NCI-H2107 (cell line): Measurements from ENCODE around the gene ASB10.

Experiments
- DNase-seq: peaks from one replicate; lab custom pipeline; 2025; lab: John Stamatoyannopoulos, UW

Gene ASB10

DNA sequence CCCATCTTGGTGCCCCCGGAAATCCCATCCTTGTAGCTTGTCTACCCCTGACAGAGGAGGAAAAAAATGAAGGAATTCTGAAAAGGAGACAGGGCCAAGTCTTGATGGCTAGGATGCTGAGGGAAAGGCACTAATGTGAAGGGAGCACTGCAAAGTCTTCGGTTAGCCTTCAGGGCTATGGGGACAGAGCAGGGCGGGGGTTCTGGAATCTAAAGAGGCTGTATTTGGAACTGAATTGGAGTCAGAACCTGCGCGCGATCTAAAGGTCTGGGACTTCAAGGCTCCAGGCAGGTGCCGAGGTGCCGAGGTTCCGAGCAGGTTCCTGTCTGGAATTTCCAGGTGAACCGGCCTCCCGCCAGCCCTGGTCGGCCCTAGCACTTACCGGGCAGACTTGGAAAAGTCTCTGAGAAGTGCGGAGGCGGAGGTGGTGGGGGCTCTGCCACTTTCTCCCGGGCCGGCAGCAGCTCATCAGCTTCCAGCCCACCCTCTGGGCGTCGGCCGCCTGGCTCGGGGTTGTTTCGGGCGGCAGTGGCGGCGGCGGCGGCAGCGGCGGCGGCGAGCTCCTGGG lies 20.3 kb downstream of the ASB10 start:
- no peak for DNase-seq

DNA sequence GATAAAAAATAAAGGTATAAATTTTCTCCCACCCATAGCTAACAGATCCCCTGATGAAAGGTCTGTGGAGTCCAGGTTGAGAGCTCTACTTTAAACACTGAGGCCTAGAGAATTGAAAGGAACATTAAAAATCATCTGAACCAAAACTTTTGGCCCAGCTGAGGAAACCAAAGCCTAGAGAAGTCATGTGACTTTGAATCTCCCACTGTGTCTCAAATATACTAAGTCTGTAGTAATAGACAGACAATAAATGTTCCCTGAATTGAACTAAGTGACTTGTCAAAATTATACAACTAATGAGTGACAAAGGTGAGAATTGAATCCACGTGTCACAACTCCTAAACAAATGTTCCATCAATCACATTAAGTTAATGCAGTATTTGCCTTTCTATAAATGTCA lies 25.3 kb downstream of the ASB10 start:
- DNase-seq = no peak

DNA sequence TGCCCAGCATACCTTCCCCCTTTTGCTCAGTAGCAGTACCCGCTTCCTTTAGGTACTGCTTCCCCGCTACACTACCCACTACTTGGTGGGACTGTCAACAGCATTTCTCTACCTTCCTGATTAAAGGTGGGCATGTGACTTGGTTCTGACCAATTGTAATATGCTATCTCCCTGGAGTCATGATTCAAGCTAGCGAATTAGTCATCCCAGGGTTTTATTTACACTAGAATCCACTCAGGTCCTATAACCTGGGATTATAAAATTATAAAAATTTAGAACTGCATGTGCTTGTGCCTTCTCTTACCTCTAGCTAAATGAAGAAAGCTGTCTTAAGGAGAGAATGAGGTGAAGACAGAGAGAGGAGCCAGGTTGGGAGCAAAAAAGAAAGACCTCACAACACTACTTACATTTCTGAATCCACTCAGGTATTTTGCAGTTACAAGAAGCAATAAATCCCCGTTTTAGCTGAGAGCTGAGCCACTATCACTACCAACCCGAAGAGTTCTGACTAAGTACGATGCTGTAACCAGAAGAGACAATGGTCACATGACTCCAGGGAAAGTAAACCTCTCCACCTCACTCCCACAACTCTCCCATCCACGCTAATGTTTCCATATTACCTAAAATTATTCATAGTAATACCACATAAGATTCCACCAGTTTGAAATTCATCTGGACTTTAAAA lies 29.3 kb downstream of the ASB10 start:
- DNase-seq = no peak

DNA sequence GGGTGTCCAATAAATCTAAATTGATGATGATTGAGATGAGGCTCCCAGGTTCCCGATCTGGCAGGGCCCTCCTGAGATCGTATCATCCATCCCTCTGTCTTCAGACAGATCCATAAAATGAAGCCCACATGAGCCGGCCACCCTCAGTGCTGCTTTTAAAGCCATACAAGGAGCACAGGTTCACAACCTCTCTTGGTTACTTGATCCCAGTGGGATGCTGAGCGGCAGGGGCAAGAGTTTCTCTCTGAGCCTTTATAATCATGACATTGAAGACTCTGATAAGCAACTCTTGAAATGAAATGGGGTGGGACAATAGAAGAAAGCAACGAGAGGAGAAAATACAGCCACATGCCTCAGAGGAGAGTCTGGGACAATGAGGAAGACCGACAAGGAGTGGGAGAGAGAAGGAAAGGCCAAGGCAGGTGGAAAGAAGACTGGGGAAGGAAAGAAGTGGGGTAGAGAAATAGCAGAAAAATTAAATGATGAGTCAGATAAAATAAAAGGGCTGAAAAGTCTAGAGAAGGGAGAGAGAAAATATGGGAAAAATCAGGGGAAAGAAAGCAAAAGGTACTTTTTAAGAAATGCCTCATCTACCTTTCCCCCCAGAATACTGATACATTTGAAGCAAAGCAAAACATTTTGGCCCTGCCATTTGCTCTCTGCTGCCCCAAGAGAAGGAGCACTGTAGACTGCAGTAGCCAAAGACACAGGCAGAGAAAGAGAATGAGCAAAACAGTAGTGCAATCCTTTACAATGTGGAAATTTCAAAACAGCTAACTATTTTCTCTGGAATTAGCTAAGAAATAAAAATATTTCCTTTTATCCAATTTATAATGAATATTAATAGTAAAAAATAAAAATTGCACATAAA lies 34.2 kb downstream of the ASB10 start:
- no peak for DNase-seq

DNA sequence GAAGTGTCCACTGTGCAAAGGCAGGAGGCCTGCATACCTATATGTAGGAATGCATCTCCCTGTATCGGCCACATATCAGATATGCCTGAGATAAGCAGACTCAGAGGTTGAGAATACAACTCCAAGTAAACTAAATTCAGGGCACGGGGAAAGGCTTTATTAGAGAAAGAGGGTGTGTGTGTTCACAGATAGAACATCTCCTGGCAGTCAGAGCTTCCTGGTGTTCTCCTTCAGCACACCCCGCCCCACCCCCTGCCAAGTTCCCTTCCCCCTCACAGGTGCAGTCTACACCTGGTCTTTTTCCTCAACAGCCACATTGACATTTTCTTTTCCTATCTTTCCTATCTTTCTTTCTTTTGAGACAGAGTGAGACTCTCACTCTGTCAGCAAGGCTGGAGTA lies 36.7 kb downstream of the ASB10 start:
- no peak for DNase-seq

DNA sequence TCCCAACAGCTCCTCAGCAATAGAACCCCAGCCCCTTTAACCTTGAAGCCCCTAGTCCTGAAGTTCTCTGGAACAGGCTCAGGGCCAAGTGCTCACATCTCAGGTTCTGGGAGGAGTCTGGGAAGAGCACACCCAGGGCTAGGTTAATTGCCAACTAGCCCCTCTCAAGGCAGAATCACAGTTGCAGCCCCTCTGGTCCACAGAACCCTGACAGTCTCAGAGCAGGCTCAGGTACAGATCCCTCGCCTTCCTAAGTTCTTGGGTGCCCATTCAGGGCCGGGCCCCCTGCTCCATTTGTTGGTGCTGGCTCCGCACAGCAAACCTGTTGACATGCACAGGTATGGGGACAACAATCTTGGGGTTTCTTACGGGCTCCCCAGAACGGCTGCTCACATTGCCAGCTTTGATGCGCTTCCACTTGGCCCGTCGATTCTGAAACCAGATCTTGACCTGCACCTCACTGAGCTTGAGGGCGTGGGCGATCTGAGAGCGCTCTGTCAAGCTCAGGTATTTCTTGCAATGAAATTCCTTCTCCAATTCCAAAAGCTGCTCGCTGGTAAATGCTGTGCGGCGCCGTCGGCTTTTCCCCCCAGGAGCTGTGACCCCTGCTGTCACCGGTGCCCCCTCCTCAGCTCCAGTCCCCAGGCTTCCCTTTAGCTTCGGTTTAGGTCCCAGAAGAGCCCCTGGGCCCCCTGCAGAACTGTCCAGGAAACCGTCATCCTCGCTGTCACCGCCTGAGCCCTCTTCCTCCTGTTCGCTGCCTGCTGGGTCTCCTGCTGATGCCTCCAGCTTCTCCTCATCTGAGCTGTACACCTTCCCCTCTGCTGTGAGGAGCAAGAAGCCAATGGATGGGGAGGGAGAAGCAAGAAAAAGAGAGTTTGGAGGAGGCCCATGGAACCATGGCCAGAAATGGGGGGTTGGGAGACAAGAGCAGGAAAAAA lies 38.5 kb downstream of the ASB10 start:
- DNase-seq = no peak

DNA sequence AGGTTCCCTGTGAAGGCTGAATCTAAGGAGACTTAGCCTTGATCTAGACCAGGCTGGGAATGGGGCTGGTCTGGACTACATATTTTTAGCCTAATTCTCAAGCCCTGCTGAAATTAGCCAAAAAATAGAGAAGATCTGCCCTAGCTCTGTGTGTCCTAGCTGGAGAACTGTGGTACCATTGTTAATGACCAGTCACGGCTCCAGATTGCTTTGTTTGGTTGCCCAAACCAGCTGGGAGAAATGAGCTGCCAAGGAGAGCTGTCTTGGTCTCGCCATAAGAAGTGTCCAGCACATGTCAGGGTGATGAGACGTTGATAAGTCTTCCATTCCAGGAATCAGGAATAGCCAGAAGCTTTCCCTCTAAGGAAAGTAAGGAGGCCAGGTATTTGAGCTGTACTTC lies 40.3 kb downstream of the ASB10 start:
- no peak for DNase-seq

DNA sequence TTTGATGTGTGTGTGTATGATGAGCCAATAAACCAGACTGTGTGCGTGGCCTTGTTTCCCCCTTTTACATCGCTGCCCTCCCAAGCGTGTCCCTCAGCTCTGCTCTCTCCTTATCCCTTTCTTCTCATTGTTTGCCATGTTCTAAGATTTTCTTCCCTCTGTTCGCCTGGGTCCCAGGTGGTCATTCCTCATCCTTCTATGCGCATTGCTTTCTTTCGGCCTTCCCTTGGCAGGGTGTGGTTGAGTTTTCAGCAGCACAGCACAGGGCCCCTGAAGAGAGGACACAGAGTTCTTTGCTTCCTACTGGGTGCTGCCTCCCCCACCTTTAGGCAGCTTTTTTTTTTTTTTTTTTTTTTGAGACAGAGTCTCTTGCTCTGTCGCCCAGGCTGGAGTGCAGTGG lies 42.7 kb downstream of the ASB10 start:
- no peak for DNase-seq

DNA sequence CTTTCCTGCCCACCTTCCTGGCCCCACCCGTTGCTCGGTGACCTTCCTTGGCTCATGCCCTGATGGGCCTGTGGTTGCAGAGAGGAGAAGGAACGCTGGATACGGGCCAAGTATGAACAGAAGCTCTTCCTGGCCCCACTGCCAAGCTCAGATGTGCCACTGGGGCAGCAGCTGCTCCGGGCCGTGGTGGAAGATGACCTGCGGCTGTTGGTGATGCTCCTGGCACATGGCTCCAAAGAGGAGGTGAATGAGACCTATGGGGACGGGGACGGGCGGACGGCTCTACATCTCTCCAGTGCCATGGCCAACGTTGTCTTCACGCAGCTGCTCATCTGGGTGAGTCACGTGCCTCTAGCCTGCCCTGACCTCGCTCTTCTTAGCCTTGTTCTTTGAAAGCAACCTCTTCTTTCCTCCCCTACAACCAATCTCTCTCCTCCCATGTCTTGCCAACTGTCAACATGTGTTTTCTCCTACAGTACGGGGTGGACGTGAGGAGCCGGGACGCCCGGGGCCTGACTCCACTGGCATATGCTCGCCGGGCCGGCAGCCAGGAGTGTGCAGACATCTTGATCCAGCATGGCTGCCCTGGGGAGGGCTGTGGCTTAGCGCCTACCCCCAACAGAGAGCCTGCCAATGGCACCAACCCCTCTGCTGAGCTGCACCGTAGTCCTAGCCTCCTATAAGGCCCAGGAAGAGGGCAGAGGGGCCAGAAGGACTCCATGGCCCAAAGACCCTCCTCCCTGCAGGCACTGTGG lies 43.6 kb downstream of the ASB10 start:
- DNase-seq = no peak

DNA sequence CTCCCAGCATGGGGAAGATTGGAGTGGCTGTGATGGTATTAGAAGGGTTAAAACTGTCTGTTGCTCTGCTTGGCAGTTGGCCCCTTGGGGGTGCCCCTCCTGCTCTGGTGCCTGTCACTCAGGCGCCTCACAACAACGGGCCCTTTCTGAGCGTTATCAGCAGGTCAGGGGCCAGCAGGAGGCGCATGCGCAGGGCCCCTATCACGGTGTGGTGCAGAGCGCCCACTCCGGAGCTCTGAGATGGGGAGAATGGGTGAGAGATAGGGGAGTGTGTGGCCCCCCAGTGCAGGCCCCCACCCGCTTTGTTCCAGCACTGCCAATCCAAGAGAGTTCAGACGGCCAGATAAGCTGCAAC lies 44.4 kb downstream of the ASB10 start:
- no peak for DNase-seq

DNA sequence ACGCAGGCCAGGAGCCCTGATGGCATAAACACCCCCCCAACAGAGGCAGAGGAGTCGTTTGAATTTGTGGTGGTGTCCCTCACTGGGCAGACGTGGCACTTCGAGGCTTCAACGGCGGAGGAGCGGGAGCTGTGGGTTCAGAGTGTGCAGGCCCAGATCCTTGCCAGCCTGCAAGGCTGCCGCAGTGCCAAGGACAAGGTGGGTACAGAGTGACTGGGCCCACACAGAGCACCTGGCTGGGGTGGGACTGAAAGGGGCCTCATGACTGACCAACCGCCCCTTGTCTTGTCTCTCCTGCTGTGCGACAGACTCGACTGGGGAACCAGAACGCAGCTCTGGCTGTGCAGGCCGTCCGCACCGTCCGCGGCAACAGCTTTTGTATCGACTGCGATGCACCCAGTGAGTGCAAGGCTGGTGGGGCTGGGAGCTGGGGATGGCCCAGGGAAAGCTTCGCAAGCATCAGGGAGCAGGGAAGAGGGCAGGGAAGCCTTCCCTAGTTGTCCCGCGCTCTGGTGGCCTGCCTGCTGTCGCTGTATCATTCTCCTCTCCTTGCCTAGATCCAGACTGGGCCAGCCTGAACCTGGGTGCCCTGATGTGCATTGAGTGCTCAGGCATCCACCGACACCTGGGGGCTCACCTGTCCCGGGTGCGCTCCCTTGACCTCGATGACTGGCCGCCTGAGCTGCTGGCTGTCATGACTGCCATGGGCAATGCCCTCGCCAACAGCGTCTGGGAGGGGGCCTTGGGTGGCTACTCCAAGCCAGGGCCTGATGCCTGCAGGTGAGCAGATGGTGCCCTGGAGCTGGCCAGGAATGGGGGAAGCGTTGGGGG lies 45.0 kb downstream of the ASB10 start:
- DNase-seq = no peak

DNA sequence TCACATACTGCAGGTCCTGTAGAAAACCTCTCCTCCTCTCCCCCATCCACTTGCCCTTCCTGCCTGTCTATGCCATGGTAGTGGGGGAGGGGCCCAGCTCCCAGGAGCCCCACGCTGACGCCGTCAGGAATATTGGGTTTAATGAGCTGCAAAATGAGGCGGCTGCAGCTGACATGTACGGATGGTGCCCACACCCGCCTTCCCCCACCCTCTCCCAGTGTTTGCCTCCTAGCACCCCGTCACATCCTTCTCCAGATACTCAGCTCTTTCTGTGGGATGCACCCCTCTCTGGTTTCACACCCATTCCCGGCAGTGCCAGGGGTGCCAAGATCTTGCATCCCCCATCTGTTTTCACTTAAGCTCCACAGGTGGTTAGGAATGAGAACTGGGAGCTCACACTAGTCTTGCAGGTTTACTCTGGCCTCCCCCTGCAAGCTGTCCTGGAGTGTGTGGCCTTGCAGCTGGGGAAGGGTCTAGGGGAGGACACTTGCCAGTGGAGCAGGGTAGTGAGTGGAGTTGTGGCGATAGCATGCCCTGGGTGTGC lies 45.7 kb downstream of the ASB10 start:
- no peak for DNase-seq

DNA sequence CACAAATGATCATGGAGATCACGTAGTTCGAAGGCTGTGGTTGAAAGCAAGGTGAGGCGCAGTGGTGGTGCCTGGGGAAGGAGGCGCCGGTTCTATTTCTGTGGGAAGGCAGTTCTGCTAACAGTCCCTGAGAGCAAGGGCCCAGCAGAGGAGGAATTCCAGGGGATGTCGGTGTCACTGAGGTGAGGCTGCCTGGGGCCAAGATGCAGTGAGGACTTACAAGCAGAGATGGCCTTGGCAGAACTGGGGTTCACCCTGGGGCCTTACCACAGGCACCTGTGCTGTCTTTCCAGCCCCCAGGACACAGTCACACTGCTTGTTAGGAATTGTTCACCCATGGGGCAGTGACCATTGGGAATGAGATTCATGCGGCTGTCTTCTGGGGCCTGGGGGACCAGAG lies 46.2 kb downstream of the ASB10 start:
- no peak for DNase-seq

DNA sequence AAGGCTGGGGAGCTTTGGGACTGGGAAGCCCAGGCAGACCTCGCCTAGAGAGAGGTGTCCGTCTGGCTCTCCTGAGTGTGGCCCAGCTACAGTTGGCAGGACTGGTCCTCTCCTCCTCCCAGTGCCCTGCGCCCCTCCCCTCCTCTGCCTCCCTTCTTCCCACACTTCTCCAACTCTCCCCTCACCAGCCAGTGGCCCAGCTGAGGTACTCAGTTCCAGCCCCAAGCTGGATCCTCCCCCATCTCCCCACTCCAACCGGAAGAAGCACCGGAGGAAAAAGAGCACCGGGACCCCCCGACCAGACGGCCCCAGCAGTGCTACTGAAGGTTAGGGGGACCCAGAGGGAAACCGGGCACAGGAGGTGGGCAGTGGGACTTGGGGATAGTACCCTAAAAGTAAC lies 47.3 kb downstream of the ASB10 start:
- no peak for DNase-seq

DNA sequence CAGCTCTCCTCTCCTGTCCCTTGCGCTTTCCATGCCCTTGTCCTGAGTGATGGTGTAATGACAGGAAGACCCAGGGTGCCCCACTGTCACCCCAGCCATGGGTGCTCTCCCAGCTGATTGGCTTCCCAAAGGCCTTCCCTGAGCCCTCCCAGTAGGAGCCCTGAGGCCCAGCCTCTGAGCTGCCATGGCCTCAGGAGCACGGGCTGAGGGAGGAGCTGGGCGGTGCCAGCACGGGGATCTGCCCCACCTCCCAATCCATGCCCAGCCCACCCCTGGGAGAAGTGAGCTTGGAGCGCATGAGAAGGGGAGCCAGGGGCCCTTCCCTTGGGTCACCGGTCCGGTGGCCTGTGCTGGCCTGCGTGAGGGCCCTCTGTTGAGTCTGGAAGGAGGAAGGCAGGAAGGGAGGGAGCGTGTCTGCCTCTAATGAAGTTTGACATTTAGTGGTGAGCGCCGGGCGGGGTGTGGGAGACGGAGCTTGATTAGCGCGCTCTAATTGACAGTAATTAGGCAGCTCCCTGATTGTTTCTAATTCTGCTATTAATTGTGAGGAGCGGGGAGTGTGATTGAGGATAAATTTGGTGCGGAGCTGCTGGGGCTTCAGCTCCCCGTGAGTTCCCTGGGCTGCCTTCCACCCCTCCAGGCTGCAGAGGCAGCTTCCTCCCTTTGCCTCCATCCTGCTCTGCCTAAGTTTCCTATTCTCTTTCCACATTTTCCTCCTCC lies 47.8 kb downstream of the ASB10 start:
- no peak for DNase-seq

DNA sequence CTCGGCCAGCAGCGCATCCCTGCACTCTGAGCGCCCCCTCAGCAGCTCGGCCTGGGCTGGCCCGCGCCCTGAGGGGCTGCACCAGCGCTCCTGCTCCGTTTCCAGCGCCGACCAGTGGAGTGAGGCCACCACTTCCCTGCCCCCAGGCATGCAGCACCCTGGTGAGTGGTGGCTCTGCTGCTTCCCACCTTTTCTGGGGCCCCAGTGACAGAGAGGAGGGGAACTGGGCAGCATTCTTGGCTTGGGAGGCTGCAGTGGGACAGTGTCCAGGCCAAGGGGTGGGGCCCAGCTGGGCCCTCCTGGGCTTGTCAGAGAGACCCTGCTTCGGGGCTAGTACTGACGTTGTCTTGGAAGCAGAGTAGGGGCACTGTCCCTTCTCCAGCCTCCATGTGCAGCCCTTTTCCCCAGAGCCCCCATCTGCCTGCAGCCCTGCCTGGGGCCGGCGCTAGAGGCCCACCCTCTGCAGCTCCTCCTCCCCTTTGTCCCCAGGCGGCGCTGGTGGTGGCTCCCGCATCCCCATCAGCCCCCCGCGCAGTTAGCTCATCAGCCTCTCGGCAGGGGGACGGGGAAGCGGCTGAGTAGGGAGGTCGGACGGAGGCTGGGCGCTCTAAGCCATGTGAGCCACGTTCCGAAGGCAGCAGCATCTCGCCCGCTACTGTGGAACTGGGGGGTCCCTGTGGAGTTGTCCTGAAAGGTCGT lies 48.7 kb downstream of the ASB10 start:
- DNase-seq = no peak

DNA sequence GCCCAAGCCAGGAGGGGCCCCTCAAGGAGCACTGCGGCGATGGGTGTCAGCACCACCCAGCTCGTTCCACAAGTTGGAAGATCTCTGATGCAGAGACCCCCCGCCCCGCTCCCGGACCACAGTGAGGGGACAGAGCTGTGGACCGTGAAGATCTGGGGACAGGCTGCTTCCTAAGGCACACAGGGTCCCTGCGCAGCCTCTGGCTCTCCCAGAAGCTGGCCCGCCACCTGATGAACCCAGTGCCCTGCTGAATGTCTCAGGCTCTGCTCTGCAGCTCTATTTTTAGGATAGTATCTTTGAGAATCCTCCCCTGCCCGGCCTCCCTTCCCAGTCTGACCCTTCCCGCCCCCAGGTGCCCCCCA lies 49.3 kb downstream of the ASB10 start:
- no peak for DNase-seq

DNA sequence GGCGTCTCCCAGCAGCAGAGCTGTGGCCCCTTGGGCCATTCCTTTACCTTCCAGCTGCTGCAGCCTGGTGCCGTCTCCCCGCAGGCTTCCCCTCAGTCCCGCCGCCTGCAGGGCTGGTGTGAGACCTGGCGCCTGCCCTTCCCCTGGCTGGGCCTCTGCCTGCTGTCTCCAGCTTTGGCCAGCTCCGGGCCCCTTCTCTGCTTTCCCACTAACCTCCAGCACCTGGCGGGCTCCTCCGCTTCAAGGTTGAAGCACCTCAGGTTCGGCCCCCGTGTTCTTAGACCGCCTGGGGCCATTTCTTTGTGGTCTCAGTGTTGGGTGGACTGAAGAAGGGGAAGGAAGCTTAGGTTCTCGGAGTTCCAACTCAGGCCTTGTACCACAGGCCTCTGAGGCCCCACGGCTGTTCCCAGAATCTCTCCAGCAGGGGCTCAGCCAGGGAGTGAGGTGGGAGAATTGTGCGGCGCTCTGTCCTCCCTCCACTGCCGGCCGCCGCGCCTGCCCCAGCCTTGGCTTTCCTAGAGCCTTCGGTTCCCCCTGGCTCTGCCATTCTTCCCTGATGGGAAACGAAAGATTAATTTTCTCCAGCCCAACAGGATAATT lies 49.9 kb downstream of the ASB10 start:
- DNase-seq = no peak
